RWPE1 (cell line): ENCODE measurements around the gene CNOT4.
"Not testable (repeated sequence)": the region's sequence is repeated elsewhere in the genome, so short reads cannot be mapped to it uniquely, and the experiment has no call there.

Experiments used
- CTCF ChIA-PET: fragments of 350-600 bp; sonication (Branson Sonifier 250); formaldehyde crosslinking; extraction: SDS; loops from one replicate; lab custom pipeline; 2021; lab: Yijun Ruan, JAX
- POLR2A ChIA-PET: fragments of 400-600 bp; formaldehyde crosslinking; extraction: SDS; loops from one replicate; lab custom pipeline; 2020; ENCODE audit warnings: antibody characterized with exemption; ENCODE audit not compliant: low non-redundant PET; lab: Yijun Ruan, JAX
- DNase-seq: peaks from one replicate; pipeline ENCODE4 v3.0.0; 2012; ENCODE audit warnings: low spot score
- H3K27ac ChIP-seq: fragments of 450-650 bp; 2 replicates; pipeline ENCODE4 v1.5.1; 2017
- TF ChIP-seq, protein P1 (sequence below): fragments of 450-650 bp; conservative IDR thresholded peaks from 2 replicates; pipeline ENCODE4 v1.5.1; 2017; ENCODE audit warnings: low read depth, mild to moderate bottlenecking

Gene CNOT4

DNA sequence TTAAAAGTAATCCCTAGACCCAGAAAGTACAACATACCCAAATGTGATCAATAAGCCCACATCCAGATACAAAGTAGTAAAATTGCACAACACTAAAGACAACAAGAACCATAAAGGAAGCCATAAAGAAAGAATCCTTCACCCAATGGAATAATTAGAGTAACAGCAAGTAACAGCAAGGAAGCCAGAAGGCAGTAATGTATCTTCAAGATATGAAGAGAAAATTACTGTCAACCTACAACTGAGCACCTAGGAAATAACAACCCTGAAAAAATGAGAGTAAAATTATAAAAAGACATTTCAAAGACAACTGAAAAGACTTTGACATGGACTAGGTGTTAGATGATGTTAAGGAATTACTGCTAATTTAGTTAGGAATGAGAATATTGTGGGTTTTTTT is 60.5 kb downstream of the CNOT4 start:
- POLR2A ChIA-PET, result no interaction called here

DNA sequence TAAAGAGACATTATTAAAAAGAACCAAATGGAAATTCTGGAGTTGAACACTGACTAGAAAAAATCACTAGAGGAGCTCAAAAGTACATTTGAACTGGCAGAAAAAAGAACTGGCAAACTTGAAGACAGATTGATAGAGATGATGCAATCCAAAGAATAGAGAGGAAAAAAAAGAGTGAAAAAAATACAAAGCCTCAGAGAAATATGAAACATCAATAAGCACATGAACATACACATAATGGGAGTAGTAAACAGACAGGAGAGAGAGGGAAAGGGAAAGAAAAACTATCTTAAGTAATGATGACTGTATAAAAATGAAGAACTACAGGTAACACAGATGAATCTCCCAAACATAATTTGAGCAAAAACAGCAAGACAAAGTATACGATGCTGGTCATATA is 61.1 kb downstream of the CNOT4 start:
- no peak for DNase-seq
- POLR2A ChIA-PET, result no interaction called here
- H3K27ac ChIP-seq, result no peak overlapping the region
- CTCF ChIA-PET, result no interaction called here
- TF ChIP-seq, protein P1, sequence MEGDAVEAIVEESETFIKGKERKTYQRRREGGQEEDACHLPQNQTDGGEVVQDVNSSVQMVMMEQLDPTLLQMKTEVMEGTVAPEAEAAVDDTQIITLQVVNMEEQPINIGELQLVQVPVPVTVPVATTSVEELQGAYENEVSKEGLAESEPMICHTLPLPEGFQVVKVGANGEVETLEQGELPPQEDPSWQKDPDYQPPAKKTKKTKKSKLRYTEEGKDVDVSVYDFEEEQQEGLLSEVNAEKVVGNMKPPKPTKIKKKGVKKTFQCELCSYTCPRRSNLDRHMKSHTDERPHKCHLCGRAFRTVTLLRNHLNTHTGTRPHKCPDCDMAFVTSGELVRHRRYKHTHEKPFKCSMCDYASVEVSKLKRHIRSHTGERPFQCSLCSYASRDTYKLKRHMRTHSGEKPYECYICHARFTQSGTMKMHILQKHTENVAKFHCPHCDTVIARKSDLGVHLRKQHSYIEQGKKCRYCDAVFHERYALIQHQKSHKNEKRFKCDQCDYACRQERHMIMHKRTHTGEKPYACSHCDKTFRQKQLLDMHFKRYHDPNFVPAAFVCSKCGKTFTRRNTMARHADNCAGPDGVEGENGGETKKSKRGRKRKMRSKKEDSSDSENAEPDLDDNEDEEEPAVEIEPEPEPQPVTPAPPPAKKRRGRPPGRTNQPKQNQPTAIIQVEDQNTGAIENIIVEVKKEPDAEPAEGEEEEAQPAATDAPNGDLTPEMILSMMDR, result no peak

More for the DNA sequence above, 60.5 kb downstream of the CNOT4 start:
- DNase-seq, result no peak
- CTCF ChIA-PET, result no interaction called here
- no peak overlapping the region for H3K27ac ChIP-seq
- TF ChIP-seq, protein P1, result no peak

DNA sequence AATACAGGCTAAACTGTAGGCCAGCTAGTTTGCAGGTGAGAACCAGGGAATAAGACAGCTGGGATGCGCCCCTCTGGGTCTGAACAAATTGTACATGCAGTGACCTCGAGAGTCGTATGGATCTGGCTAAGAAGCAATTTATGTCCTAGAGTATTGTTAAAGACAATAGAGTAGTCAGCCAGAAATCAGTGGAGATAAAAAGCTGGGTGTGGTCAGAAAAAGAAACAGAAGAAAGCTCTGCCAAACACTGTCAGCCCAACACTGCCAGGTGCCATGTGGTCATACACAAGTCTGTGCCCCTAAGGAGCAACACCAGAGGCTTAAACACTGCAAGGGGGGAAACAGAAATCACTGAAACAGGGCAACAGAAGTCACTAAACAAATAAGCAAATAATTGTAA is 62.2 kb downstream of the CNOT4 start:
- POLR2A ChIA-PET, result no interaction called here
- H3K27ac ChIP-seq, result no peak overlapping the region
- DNase-seq, result no peak
- TF ChIP-seq, protein P1, result no peak
- CTCF ChIA-PET, result no interaction called here

DNA sequence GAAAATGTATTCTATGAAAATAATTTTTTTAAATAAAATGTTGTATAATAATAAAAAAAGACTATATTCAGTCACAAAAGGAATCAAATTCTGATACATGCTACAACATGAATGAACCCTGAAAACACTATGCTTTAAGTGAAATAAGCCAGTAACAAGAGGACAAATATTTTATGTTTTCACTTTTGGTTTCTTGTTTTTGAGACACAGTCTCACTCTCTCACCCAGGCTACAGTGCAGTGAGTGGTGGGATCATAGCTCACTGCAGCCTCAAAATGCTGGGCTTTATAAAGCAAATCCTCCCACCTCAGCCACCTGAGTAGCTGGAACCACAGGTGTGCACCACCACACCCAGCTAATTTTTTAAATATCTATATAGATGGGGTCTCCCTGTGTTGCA is 64.2 kb downstream of the CNOT4 start:
- ChIA-PET CTCF (no interaction called here), POLR2A (no interaction called here)
- H3K27ac ChIP-seq, result no peak overlapping the region
- no peak for DNase-seq
- TF ChIP-seq, protein P1, result no peak

DNA sequence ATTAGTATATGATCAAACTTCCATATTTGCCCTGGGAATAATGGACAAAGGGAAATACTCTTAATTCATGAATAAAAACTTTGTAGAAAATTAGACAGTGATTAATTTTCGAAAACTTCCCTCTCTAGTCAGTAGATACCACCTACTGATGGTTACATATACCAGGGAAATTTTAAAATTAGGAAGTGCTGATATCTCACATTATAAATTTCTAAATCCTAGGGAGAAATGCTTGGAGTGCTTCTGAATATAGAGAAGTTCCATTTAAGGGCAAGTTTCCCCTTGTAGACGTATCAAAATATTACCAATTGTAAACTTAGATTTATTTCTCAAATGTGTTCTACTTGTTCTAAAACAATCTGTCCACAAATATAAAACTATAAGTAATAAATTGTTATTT is 64.6 kb downstream of the CNOT4 start:
- DNase-seq, H3K27ac ChIP-seq, POLR2A ChIA-PET: not testable (repeated sequence)
- CTCF ChIA-PET, result interaction anchor here (0.6 kb wide), 1 partner anchor 49 kb away, joined by 5 read pairs; no protein-coding TSS in a partner anchor

DNA sequence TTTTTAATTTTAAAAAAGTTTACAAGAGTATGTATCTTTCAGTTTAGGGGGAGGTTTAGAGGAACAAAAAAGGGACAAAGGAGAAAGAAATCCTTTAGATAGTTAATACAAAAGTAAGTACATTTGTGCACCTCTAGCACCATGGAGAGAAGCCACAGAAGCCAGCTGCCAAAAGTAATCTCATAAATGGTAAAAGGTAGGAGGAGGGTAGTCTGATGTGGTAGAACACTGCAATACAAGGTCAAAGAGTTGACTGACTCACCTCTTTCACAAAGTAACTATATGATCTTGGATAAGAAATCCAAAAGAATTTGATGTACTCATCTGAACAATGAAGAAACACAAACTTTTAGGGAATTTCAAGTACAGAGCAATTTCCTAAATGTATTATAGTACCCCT is 68.1 kb downstream of the CNOT4 start:
- DNase-seq, result peak; percentile 52
- CTCF ChIA-PET, result no interaction called here
- TF ChIP-seq, protein P1, result no peak
- POLR2A ChIA-PET, result no interaction called here
- peak overlapping the region; percentile 50 for H3K27ac ChIP-seq

DNA sequence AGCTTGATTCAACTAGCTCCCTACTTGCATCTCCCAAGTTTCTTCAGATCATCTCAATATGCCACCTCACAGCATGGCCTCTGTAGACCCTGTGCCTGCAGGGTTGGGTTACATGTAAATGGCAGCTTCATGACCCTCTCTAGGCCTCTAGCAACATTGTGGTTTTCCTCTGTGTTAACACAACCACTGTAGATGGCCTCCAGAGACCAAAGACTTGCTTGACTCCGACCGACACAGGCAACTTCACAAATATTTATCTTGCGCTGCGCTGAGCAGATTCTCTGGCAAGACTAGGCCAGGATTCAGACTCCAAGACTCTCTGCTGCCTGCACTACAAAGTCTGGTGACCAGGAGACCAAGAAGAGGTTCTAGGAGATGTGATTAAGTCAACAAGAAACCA is 75.9 kb downstream of the CNOT4 start:
- no peak overlapping the region for H3K27ac ChIP-seq
- ChIA-PET POLR2A (no interaction called here), CTCF (no interaction called here)
- TF ChIP-seq, protein P1, result no peak
- no peak for DNase-seq
